ENCODE data around the gene AP5Z1. TPM values are rescaled to one million over a fixed set of nuclear protein-coding genes. Genes with fewer than 3 reads are reported as not detected.
A peak's percentile ranks its signal among the peaks of the same experiment; 100 is the strongest.

Gene AP5Z1
- polyA plus RNA-seq, 1 of the 3 experiments (the other 2 are of a cell fraction) = 29.5 TPM

DNA sequence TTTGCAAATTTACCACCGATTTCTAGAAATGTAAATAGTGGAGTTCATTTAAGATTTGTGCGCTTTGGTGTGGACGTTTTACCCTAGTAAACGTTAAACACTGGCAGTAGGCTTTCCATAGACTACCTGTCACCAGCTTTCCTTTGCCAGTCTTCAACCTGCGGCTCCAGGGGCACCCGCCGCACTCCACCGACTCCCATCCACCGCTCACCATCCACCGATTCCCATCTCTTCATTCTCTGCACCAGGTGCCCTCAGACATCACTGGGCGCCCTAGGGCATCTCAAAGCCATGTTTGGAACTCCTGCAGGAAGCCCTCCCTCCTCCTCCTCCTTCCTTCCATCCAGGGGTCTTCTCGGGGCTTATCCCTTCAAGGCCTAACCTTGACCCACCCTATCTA, 1.4 kb upstream of the AP5Z1 start:
- TF ChIP-seq TCF12 (IDR thresholded peaks at IDR 0.05) (no peak), EZH2phosphoT487 (IDR thresholded peaks at IDR 0.05; ENCODE audit: borderline replicate concordance, low read depth) (no peak), TEAD4 (IDR thresholded peaks at IDR 0.05; ENCODE audit: borderline replicate concordance, insufficient read depth) (no peak), RCOR1 (IDR thresholded peaks at IDR 0.05; ENCODE audit: low read length) (no peak), RFX5 (IDR thresholded peaks at IDR 0.05; ENCODE audit: low read length) (no peak), GATA2 (CRISPR knock-in tag; IDR thresholded peaks at IDR 0.05) (no peak)
- TF ChIP-seq, protein P1, sequence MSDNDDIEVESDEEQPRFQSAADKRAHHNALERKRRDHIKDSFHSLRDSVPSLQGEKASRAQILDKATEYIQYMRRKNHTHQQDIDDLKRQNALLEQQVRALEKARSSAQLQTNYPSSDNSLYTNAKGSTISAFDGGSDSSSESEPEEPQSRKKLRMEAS (IDR thresholded peaks at IDR 0.05; ENCODE audit: low read depth) = no peak
- peaks cover 37% of the 10 kb centered on the region for H3K79me2 ChIP-seq (ENCODE audit: insufficient read depth)
- CTCF ChIA-PET = interaction anchor here (1.0 to 3.4 kb wide), 3 partner anchors 24 to 109 kb away, joined by 3 to 14 read pairs (median 11); partner anchors contain the start of gene RADIL
- POLR2A ChIA-PET = no interaction called here
- no peak overlapping the region for H3K9ac ChIP-seq
- 90% methylated on average over 12 of the region's 12 CpGs for WGBS (ENCODE audit: low lambda C conversion rate)
- peaks cover 3% of the 10 kb centered on the region for H4K20me1 ChIP-seq (ENCODE audit: insufficient read depth)
- H3K4me3 ChIP-seq (ENCODE audit: low read depth in 2 of 2, low read length in 1 of 2) = 0 out of 4 replicates have a peak overlapping the region, but pooled peaks of 1 of the 2 experiments have one; percentile 99
- H3K9me3 ChIP-seq = no peaks in the 10 kb centered on the region
- H3K27ac ChIP-seq (ENCODE audit: low read depth in 2 of 2, low read length in 1 of 2) = no peak overlapping the region
- H3K4me2 ChIP-seq = peak overlapping the region; percentile 97
- no peaks in the 10 kb centered on the region for H3K36me3 ChIP-seq (replicated peaks in 1 of 2; ENCODE audit: control insufficient read depth in 1 of 2, insufficient read depth in 2 of 2, low read length in 1 of 2)
- no peaks in the 10 kb centered on the region for H3K27me3 ChIP-seq (ENCODE audit: insufficient read depth)
- peaks cover 3% of the 10 kb centered on the region for H3F3A ChIP-seq (replicated peaks; ENCODE audit: insufficient read depth)
- no peaks in the 10 kb centered on the region for H3K9me2 ChIP-seq
- no peak for DNase-seq
- peaks cover 9 to 18% of the 10 kb centered on the region in 2 experiments; a peak in 1 of 4 replicates for H3K4me1 ChIP-seq (ENCODE audit: control insufficient read depth in 1 of 2, insufficient read depth in 2 of 2, low read depth in 1 of 2, low read length in 1 of 2)
- peak overlapping the region; percentile 90; the same call in 1 of the 2 replicates for H2AFZ ChIP-seq (ENCODE audit: low read depth)

DNA sequence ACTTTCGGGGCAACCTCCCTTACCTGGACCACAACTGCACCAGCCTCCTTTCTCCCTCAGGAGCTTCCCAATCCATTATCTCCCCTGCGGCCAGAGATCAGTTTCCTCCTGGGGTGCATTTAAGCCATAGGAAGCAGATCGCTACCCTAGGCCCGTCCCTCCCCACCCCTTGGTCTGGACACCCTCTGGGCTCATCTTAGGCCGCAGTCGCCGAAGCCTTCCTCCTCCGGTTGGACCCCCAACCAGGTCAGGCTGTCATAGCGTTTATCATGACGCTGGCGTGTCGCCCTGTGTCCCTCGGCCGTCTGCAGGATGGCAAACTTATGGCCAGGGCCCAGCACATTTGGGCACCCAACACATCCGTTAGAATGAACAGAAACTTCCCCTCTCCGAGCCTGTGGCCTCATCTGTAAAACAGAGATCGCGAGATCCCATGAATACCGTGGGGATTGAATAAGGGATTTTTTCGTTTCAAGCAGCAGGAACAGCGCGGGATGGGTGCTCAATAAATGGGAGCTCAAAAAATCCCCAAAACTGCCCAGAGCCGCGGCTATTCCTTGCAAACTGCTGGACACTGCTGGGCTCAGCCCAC, 669 bp upstream of the AP5Z1 start:
- WGBS (ENCODE audit: low lambda C conversion rate) = 18% methylated on average over 24 of the region's 24 CpGs
- Histone ChIP-seq H3K4me2 (peak overlapping the region; percentile 97), H2AFZ (ENCODE audit: low read depth) (peak overlapping the region; percentile 90), H3K27me3 (ENCODE audit: insufficient read depth) (no peaks in the 10 kb centered on the region), H3K9ac (peak overlapping the region; percentile 91), H3F3A (replicated peaks; ENCODE audit: insufficient read depth) (peaks cover 3% of the 10 kb centered on the region), H4K20me1 (ENCODE audit: insufficient read depth) (peaks cover 7% of the 10 kb centered on the region), H3K4me3 (ENCODE audit: low read depth in 2 of 2, low read length in 1 of 2) (peak overlapping the region; percentile 84 to 99), H3K9me3 (no peaks in the 10 kb centered on the region), H3K36me3 (replicated peaks in 1 of 2; ENCODE audit: control insufficient read depth in 1 of 2, insufficient read depth in 2 of 2, low read length in 1 of 2) (no peaks in the 10 kb centered on the region), H3K9me2 (no peaks in the 10 kb centered on the region), H3K4me1 (ENCODE audit: control insufficient read depth in 1 of 2, insufficient read depth in 2 of 2, low read depth in 1 of 2, low read length in 1 of 2) (peaks cover 9 to 18% of the 10 kb centered on the region in 2 experiments; a peak in 1 of 4 replicates), H3K27ac (ENCODE audit: low read depth in 2 of 2, low read length in 1 of 2) (peak overlapping the region; percentile 87 to 89), H3K79me2 (ENCODE audit: insufficient read depth) (peaks cover 45% of the 10 kb centered on the region)
- ChIA-PET CTCF (interaction anchor here (0.7 to 3.4 kb wide), 13 partner anchors 8 to 372 kb away, joined by 3 to 14 read pairs (median 4); partner anchors contain the start of gene RADIL), POLR2A (interaction anchor here (0.8 to 1.8 kb wide), 9 partner anchors 10 to 133 kb away, joined by 3 to 9 read pairs (median 6); partner anchors contain the start of gene RADIL)
- peak; percentile 72 for DNase-seq
- TF ChIP-seq GATA2 (CRISPR knock-in tag; IDR thresholded peaks at IDR 0.05) = peak; percentile 31; the same call in 1 of the 2 replicates
- no peak for TF ChIP-seq MXI1 (IDR thresholded peaks at IDR 0.05; ENCODE audit: low read depth, low read length)
- no peak for TF ChIP-seq FOSL2 (IDR thresholded peaks at IDR 0.05; ENCODE audit: borderline replicate concordance, low read depth)
- TF ChIP-seq, protein P2, sequence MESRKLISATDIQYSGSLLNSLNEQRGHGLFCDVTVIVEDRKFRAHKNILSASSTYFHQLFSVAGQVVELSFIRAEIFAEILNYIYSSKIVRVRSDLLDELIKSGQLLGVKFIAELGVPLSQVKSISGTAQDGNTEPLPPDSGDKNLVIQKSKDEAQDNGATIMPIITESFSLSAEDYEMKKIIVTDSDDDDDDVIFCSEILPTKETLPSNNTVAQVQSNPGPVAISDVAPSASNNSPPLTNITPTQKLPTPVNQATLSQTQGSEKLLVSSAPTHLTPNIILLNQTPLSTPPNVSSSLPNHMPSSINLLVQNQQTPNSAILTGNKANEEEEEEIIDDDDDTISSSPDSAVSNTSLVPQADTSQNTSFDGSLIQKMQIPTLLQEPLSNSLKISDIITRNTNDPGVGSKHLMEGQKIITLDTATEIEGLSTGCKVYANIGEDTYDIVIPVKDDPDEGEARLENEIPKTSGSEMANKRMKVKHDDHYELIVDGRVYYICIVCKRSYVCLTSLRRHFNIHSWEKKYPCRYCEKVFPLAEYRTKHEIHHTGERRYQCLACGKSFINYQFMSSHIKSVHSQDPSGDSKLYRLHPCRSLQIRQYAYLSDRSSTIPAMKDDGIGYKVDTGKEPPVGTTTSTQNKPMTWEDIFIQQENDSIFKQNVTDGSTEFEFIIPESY (IDR thresholded peaks at IDR 0.05; ENCODE audit: borderline replicate concordance, low read depth) = peak; percentile 81; the same call in 1 of the 2 replicates
- TF ChIP-seq CHD2 (IDR thresholded peaks at IDR 0.05; ENCODE audit: low read length, partially characterized antibody) = peak; percentile 95

Data from SK-N-SH (cell line).